ENCODE results near the gene LRP2BP.
A peak's percentile ranks its signal among the peaks of the same experiment; 100 is the strongest.
"Not testable (repeated sequence)": the region's sequence is repeated elsewhere in the genome, so short reads cannot be mapped to it uniquely, and the experiment has no call there.

LRP2BP gene

DNA sequence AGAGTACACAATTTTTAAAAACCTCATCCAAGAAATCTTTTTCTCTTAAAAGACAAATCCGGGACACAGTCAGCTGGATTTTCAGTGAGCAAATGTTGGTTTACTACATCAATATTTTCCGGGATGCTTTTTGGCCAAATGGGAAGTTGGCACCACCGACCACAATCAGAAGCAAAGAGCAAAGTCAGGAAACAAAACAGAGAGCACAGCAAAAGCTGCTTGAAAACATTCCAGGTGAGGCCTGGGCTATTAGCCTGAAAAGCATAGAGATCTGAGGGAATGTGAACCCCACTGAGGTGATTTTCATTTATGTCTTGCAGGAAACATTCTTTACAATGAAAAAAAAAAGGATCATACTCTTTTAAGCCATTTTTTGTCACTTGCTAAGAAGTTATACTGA, 33.9 kb downstream of the LRP2BP start:
- no peak for DNase-seq (ENCODE audit: low spot score)

GRCh38 chr4:185359767-185360446, 35.8 kb downstream of the LRP2BP start:
- DNase-seq (ENCODE audit: low spot score) = no peak

GRCh38 chr4:185358959-185359358, 36.8 kb downstream of the LRP2BP start:
- no peak for DNase-seq (ENCODE audit: low spot score)

DNA sequence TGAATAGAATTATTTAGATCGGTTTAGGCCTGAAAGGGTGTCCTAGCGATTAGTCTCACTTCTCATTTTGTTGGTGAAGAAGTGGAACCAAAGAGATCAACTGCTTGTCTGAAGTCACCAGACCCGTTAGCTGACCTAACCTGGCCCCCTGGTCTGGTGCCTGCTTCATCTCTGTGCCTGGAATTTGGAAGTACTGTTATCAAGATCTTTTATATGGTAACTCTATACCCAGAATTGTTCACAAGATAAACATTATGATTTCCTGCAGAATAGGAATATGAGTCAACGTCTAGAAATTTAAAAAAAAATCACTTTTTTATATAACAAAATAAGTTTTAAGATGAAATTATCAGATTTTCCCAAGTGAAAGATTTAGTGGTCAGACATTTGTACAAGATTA, 37.2 kb downstream of the LRP2BP start:
- no peak for DNase-seq (ENCODE audit: low spot score)

GRCh38 chr4:185357733-185358440, 37.8 kb downstream of the LRP2BP start:
- no peak for DNase-seq (ENCODE audit: low spot score)

GRCh38 chr4:185357211-185357610, 38.5 kb downstream of the LRP2BP start:
- DNase-seq (ENCODE audit: low spot score) = no peak

- DNase-seq (ENCODE audit: low spot score) = no peak
These were observed 43.0 kb downstream of the LRP2BP start for GRCh38 chr4:185352741-185353140.

DNA sequence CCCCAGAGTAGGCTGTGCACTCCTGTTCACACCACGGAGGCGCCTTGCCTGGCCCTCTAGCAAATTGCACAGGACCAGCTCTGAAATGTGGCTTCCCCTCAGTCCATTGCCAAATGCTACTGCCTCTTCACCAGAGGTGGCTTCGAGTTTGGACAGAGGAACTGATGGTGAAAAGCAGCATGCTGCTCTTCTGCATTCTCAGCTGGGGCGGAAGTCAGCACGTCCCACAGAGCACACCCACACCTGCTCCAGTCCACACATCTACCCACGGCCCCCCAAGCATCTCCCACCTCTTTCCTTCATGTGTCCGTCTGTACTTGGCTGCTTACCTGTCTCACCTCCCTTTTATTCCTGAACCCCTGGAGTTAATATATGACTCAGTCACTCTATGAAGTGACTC, 43.5 kb downstream of the LRP2BP start:
- no peak for DNase-seq (ENCODE audit: low spot score)

DNA sequence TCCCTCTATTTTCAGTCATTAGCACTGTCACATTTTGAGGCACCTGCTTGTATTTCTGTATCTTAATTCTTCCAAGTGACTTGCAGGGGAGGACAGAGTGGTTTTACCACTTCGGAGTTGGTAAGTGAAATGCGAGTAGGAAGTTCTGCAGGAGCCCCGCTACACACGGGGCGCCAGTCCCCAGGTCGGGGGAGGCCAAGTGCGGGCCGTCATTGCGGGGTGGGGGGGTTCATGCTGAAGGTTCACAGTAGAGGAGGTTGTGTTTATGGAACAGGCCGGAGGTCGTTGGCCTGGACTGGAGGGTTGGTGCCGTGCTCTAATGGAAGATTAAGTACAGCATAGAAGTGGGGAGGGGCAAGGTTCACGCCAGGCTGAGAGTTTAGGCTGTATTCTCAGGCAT, 44.0 kb downstream of the LRP2BP start:
- no peak for DNase-seq (ENCODE audit: low spot score)

DNA sequence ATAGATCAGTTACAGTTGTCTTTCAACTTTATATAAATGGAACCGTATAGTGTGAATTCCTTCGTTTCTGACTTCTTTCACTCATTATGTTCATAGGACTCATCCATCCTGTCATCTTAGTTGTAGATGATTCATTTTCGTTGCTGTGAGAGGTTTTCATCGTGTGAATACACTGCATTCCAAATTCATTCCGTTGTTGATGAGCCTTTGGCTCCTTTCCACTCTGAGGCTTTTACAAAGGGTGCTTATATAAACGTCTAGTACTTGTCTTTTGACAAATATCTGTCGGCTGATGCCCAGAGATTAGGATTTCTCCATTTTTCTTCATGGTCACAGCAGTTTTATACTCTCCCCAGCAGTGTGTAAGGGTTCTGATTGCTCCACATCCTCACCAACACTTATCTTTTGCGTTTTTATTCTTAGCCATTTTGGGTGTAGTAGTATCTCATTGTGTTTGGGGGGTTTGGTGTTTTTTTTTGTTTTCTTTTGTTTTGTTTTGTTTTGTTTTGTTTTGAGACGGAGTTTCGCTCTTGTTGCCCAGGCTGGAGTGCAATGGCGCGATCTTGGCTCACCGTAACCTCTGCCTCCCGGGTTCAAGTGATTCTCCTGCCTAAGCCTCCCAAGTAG, 48.6 kb downstream of the LRP2BP start:
- no peak for DNase-seq (ENCODE audit: low spot score)

DNA sequence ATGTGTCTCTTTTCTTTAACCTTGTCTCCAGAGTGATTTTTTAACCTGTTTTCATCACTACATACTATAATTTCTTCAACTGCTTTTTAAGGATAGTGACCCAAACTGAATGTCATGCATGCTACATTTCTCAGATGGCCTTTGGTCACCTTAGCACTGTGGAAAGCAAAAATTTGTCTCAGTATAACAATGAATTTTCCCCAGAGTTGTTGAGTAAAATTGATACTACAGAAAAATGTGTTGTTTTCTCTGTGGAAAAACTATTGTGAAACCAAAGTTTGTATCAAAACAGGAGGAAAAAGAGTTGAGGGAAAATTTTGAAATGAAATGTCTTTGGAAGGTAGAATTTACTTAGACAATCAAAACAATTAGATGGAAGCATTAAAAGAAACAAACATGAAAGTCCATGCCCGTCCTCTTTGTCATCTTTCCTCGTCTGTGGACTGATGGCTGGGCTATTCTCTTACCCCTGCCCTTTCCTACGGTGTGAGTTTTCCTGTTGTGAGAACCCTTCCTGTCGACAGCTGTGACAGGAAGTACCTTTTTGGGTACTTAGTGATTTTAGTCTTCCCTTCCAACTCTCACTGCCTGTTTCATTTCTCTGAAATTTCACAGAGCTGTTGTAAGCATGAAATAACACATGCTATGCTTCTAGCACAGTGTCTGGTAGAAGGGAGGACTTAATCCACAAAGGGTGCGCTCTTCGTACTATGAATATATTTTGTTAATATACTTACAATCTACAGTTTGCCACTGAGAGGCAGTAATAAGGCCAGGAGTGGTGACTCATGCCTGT, 50.8 kb downstream of the LRP2BP start:
- DNase-seq (ENCODE audit: low spot score) = no peak

- DNase-seq (ENCODE audit: low spot score) = peak; percentile 95
These were observed 51.8 kb downstream of the LRP2BP start for GRCh38 chr4:185343726-185344581.

GRCh38 chr4:185341841-185342240, 53.9 kb downstream of the LRP2BP start:
- no peak for DNase-seq (ENCODE audit: low spot score)

DNA sequence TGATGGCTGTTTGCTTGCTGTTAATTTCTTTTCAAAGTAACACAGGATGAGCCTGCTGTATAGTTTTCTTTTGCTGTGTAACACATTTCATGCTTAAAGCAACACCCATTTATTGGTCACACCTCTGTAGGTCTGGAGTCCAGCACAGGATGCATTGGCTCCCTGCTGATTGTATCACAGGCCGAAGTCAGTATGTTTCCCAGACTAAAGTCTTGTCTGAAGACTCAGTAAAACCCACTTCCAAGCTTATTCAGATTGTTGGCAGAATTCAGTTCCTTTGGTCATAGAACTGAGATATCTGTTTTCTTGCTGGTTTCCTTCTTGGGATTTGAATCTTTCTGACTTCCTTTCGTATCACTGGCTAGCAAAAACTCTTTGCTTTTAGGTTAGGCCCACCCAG, 54.3 kb downstream of the LRP2BP start:
- no peak for DNase-seq (ENCODE audit: low spot score)

- DNase-seq (ENCODE audit: low spot score) = no peak
These were observed 55.8 kb downstream of the LRP2BP start for GRCh38 chr4:185339941-185340340.

GRCh38 chr4:185335579-185335978, 60.1 kb downstream of the LRP2BP start:
- DNase-seq (ENCODE audit: low spot score) = no peak

GRCh38 chr4:185334326-185334725, 61.4 kb downstream of the LRP2BP start:
- no peak for DNase-seq (ENCODE audit: low spot score)

DNA sequence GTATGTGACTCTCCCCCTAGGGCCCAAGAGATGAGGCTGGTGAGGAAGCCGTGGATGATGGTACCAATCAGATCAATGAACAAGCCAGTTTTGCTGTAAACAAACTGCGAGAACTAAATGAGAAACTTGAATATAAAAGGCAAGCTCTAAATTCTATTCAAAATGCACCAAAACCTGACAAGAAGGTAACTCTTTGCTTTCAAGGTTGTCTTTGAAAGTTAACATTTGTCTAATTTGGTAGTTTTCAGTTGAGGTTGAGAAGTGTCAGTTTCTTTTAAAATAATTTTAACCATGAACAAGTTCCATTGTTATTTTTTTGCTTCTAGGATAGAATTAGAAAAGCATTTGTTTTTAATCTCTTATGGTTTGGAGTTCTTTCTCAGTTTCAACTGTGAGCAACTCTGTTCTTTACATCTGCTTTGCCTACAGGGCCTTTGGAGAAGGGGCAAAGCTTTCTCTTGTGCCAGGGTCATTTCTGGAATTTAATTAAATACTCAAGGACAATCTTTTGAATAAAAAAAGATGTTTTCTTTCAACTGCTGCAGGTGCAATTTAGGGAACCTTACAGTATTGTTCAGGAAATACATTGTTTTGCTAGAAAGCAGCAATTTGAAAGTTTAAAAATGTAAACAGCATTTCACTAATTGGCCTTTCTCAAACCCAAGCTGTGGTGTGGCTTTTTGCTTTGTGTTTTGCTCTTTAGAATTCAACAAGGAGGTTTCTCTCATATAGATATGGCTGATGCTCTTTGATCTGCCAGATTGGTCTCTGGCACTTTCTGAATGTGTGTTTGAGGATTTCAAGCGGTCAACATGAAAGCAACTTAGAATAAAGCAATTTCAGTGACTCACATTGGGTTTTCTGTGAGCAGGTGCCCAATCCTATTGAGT, 62.9 kb downstream of the LRP2BP start:
- no peak for DNase-seq (ENCODE audit: low spot score)

GRCh38 chr4:185329879-185330510, 65.7 kb downstream of the LRP2BP start:
- DNase-seq (ENCODE audit: low spot score) = not testable (repeated sequence)

DNA sequence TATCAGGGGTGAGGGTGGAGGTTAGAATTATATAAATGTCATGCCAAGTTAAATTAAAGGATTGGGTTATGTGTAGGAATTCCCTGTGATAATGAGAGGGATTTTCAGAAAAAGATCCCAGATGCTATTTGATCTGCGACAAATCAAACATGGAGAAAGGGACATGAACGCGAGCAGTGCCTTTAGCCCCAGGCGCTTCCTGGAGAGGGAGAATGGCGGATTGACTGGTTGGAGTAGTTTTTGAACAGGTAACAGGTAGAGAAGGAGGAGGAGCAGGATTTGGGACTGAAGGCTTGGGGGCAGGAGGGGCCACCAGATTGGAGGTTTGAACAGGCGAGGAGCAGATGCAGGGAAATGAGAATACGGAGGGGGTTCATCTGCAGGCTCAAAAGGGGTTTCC, 67.1 kb downstream of the LRP2BP start:
- DNase-seq (ENCODE audit: low spot score) = no peak

Data from SK-N-DZ (cell line).